GM12801 (cell line): ENCODE results near the gene CMC4.

Source experiments
- TF ChIP-seq, protein P1 (sequence below): IDR thresholded peaks from one replicate; pipeline ENCODE4 v1.5.1; 2011; ENCODE audit warnings: control low read depth; ENCODE audit not compliant: insufficient read length; ENCODE audit errors: extremely low read depth

CMC4 gene

DNA sequence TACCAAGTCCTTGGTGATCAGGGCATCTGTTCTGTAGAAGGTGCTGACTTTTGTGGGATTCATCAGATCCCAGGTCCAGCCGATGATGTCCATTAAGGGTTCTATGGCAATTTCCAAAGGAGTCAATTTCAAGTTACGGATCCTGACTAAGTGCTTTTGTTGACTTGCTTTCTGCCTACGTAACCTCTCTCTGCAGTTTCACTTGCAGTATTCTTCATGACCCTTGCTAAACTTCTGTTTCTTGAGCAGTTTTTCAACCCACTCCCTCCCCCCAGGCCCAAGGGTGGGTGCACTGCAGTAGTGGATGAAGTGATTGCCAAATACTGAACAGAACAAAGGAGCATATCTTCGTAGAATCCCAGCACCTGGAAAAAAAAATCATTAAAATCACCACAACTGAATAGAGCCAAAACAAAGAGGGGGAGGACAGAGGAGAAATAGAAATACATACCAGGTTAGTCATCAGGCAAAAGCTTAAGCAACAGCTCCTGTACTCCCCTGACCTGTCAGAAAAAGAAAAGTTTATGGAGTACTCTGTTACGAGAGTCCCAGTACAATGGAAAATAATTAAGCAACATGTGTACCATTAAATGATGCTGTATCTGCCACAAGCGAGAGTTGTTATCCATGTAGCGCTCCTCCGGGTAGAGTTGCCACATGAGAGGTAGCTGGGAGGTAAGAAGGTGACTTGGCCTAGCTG, 5.8 kb downstream of the CMC4 start:
- TF ChIP-seq, protein P1, sequence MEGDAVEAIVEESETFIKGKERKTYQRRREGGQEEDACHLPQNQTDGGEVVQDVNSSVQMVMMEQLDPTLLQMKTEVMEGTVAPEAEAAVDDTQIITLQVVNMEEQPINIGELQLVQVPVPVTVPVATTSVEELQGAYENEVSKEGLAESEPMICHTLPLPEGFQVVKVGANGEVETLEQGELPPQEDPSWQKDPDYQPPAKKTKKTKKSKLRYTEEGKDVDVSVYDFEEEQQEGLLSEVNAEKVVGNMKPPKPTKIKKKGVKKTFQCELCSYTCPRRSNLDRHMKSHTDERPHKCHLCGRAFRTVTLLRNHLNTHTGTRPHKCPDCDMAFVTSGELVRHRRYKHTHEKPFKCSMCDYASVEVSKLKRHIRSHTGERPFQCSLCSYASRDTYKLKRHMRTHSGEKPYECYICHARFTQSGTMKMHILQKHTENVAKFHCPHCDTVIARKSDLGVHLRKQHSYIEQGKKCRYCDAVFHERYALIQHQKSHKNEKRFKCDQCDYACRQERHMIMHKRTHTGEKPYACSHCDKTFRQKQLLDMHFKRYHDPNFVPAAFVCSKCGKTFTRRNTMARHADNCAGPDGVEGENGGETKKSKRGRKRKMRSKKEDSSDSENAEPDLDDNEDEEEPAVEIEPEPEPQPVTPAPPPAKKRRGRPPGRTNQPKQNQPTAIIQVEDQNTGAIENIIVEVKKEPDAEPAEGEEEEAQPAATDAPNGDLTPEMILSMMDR: no peak

DNA sequence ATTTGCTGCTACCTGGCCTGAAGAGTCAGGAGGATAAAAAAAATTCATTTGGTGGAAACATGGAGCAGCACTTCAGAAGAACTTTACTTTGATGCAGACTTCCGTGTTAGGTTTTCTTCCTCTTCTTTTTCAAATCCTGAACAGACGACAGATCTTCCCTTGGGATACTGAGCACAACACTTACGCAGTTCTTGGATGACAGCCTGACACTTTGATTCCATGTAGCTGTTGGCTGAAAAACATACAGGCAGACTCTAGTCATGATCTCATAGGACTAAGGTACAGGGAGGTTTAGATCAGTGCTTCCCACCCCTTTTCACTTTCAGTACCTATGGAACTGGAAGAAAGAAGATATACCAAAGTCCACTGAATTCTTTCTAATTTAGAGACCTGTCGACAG, 9.2 kb downstream of the CMC4 start:
- TF ChIP-seq, protein P1: no peak

DNA sequence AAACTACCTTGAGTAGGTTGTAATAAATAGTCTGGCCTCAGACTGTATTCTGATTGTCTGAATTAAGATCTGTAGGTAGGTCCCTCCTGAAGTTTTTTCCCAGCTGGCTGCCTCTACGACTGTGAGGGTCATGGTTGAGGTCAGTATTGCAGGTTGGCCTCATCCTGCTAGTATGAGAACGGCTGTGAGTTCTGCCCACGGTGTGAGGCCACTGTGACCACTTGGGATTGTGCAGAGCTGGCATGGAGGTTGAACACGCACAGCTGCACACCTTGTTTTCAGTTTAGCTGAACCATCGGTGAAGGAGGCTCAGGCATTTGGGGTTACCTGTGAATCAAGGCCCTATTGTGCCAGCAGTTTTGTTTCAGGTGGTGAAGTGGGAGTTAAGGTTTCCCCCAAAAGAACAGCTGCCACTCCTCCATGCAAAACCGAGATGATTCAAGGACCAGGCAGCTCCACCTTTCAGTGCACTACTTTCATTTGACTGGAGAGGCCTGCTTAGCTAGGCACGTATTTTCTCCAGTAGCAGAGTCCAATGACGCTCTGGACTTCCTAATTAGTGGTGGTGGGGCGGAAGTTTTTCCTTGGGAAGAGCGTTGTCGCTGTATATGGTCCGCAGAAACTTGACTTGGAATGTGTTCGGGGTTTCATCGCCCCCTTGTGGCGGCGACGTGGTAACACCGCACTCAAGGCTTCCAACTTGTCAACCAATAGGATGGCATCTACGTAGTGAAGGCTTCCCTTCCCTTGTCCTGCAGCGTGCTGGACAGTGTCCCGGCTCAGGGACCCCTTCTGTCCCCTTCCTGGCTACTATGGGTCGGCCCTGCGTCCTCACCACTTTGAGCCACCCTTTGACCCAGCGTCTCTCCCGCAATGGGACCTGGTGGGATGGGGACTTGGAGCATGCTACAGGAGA, 13.8 kb downstream of the CMC4 start:
- TF ChIP-seq, protein P1: no peak

- TF ChIP-seq, protein P1: no peak
Observed at GRCh38 chrX:155056471-155056870, 14.5 kb downstream of the CMC4 start.

GRCh38 chrX:155055494-155055893, 15.4 kb downstream of the CMC4 start:
- TF ChIP-seq, protein P1: no peak

DNA sequence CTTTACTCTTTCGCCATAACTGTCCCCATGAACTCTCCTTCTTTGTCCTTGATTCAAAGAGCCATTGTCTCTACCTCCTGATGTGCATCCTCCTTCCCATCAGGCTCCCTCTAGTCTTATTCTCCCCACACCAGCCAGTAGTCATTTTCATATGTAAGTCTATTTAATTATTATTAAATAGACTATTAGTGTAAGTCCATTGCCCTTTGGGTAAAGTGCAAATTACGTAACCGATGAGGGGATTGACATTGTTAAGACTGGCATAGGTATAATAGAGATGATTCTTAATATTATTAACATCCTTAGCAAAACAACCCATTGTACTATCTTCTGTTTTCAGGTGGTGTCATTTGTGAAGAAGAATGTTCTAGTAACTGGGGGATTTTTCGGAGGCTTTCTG, 16.7 kb downstream of the CMC4 start:
- TF ChIP-seq, protein P1: no peak

GRCh38 chrX:155053656-155054055, 17.3 kb downstream of the CMC4 start:
- TF ChIP-seq, protein P1: no peak
